PFSK-1 (cell line): Measurements from ENCODE around the gene PLA2G4D.

Source experiments
- FOXP2 ChIP-seq: optimal IDR thresholded peaks from 2 replicates; pipeline ENCODE3; 2011; ENCODE audit warnings: borderline replicate concordance, control low read depth, inconsistent platforms; ENCODE audit not compliant: insufficient read depth; ENCODE audit errors: extremely low read length, extremely low read depth
- POLR2AphosphoS5 ChIP-seq: IDR thresholded peaks from 2 replicates; pipeline ENCODE4 v1.6.1; 2012; ENCODE audit warnings: low read depth, mild to moderate bottlenecking, control low read depth, low read length, moderate library complexity
- TAF1 ChIP-seq: IDR thresholded peaks from 2 replicates; pipeline ENCODE4 v1.6.1; 2012; ENCODE audit warnings: low read length, control low read depth, borderline replicate concordance; ENCODE audit not compliant: insufficient read depth
- TF ChIP-seq, protein P1 (sequence below), 2 experiments: IDR thresholded peaks; 2 replicates each; pipeline versions ENCODE4 v1.6.1 to v1.8.0; 2011 to 2012; ENCODE audit warnings: low read depth in 2 of 2, low read length in 2 of 2, control low read depth in 1 of 2, inconsistent platforms in 1 of 2, mild to moderate bottlenecking in 1 of 2, moderate library complexity in 1 of 2; ENCODE audit not compliant: insufficient read depth in 1 of 2

DNA sequence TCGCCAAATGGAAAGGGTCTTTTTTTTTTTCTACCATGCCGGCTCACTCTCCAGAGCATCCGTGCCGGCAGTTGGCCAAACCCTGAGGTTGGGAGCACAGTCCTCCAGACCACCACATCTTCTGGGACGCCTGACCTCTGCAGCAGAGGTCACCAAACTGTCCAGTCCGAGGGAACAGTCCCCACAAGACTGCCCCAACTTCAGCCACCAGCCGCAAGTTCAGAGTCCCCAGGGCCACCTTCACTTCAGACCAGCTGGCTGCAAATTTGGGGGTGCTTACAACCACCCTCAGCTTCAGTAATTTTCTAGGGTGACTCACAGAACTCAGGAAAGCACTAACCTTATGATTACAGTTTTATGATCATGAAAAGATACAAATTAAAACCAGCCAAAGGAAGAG is 28.9 kb downstream of the PLA2G4D start:
- no peak for TF ChIP-seq POLR2AphosphoS5
- TF ChIP-seq, protein P1, sequence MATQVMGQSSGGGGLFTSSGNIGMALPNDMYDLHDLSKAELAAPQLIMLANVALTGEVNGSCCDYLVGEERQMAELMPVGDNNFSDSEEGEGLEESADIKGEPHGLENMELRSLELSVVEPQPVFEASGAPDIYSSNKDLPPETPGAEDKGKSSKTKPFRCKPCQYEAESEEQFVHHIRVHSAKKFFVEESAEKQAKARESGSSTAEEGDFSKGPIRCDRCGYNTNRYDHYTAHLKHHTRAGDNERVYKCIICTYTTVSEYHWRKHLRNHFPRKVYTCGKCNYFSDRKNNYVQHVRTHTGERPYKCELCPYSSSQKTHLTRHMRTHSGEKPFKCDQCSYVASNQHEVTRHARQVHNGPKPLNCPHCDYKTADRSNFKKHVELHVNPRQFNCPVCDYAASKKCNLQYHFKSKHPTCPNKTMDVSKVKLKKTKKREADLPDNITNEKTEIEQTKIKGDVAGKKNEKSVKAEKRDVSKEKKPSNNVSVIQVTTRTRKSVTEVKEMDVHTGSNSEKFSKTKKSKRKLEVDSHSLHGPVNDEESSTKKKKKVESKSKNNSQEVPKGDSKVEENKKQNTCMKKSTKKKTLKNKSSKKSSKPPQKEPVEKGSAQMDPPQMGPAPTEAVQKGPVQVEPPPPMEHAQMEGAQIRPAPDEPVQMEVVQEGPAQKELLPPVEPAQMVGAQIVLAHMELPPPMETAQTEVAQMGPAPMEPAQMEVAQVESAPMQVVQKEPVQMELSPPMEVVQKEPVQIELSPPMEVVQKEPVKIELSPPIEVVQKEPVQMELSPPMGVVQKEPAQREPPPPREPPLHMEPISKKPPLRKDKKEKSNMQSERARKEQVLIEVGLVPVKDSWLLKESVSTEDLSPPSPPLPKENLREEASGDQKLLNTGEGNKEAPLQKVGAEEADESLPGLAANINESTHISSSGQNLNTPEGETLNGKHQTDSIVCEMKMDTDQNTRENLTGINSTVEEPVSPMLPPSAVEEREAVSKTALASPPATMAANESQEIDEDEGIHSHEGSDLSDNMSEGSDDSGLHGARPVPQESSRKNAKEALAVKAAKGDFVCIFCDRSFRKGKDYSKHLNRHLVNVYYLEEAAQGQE (IDR thresholded peaks at IDR 0.05; ENCODE audit: insufficient read depth in 1 of 2, low read depth in 2 of 2, low read length in 2 of 2) = no peak
- TF ChIP-seq TAF1 = no peak
- TF ChIP-seq FOXP2 = peak; percentile 0
